PC-9 (cell line): Measurements from ENCODE around the gene KNCN. TPM values are rescaled to one million over a fixed set of nuclear protein-coding genes. Genes with fewer than 3 reads are reported as not detected.

Experiments
- BruUV-seq: library from RNA; stranded (reverse); fragments of 400-500 nt; replicated peaks from 2 replicates; lab custom pipeline; 2021; lab: Mats Ljungman, UMichigan
- CTCF ChIA-PET: fragments of 300-600 bp; sonication (Branson Sonifier 250); formaldehyde crosslinking; loops from one replicate; lab custom pipeline; 2022; ENCODE audit warnings: antibody characterized with exemption; lab: Charles Lee
- POLR2A ChIA-PET: fragments of 300-600 bp; sonication (Branson Sonifier 250); formaldehyde crosslinking; loops from one replicate; lab custom pipeline; 2022; ENCODE audit warnings: antibody characterized with exemption; ENCODE audit not compliant: unreplicated experiment; lab: Charles Lee
- DNase-seq, 2 experiments: peaks; one replicate each; pipeline versions ENCODE4 v3.0.0 to v3.0.0-alpha.2; 2015 to 2022; ENCODE audit warnings: mixed read lengths in 1 of 2
- H2AFZ ChIP-seq: fragments of 200-600 bp; sonication (generic); 2 replicates; pipeline ENCODE4 v1.8.1; 2017; ENCODE audit warnings: antibody characterized with exemption
- H3F3A ChIP-seq: fragments of 200-600 bp; sonication (generic); 2 replicates; pipeline ENCODE4 v1.8.1; 2017; ENCODE audit warnings: antibody characterized with exemption, mild to moderate bottlenecking, low read depth; ENCODE audit not compliant: insufficient read depth
- H3K27ac ChIP-seq: fragments of 200-600 bp; sonication (generic); 2 replicates; pipeline ENCODE4 v1.6.1; 2016; ENCODE audit warnings: mixed run types
- H3K27me3 ChIP-seq: fragments of 200-600 bp; sonication (generic); 2 replicates; pipeline ENCODE4 v1.6.1; 2016; ENCODE audit warnings: low read depth, mixed run types; ENCODE audit not compliant: insufficient read depth
- H3K36me3 ChIP-seq: fragments of 200-600 bp; sonication (generic); 2 replicates; pipeline ENCODE4 v1.6.1; 2016; ENCODE audit warnings: low read depth, mixed run types
- H3K4me1 ChIP-seq: fragments of 200-600 bp; sonication (generic); replicated peaks from 2 replicates; pipeline ENCODE4 v1.6.1; 2016; ENCODE audit warnings: mixed run types; ENCODE audit not compliant: insufficient read depth
- H3K4me2 ChIP-seq: fragments of 200-600 bp; sonication (generic); 2 replicates; pipeline ENCODE4 v1.6.1; 2017; ENCODE audit warnings: mixed run types
- H3K4me3 ChIP-seq: fragments of 200-600 bp; sonication (generic); 2 replicates; pipeline ENCODE4 v1.6.1; 2016; ENCODE audit warnings: mixed run types
- H3K79me2 ChIP-seq: fragments of 200-600 bp; sonication (generic); 2 replicates; pipeline ENCODE4 v1.6.1; 2017; ENCODE audit warnings: low read depth, mixed run types
- H3K9me2 ChIP-seq: fragments of 200-600 bp; sonication (generic); 2 replicates; pipeline ENCODE4 v1.8.1; 2017; ENCODE audit warnings: mild to moderate bottlenecking; ENCODE audit not compliant: insufficient read depth
- H3K9me3 ChIP-seq: fragments of 200-600 bp; sonication (generic); 2 replicates; pipeline ENCODE4 v1.8.1; 2016; ENCODE audit warnings: low read depth; ENCODE audit not compliant: insufficient read depth
- H4K20me1 ChIP-seq: fragments of 200-600 bp; sonication (generic); 2 replicates; pipeline ENCODE4 v1.8.1; 2017; ENCODE audit not compliant: insufficient read depth
- EZH2 ChIP-seq: fragments of 200-600 bp; sonication (generic); IDR thresholded peaks from 2 replicates; pipeline ENCODE4 v1.8.0; 2017; ENCODE audit warnings: antibody characterized with exemption, low read depth
- intact Hi-C: fragments of 100-400 bp; cut with micrococcal nuclease; formaldehyde crosslinking; loops from one replicate; pipeline ENCODE4 v1.10.0; 2022; ENCODE audit not compliant: unreplicated experiment
- total RNA-seq: library from RNA; stranded (reverse); gene quantifications from 2 replicates; pipeline ENCODE4 v1.2.3, GENCODE V29; 2021
- TF ChIP-seq, protein P1 (sequence below): fragments of 200-600 bp; sonication (generic); conservative IDR thresholded peaks from 2 replicates; pipeline ENCODE4 v1.6.1; 2017; ENCODE audit warnings: mixed run types, antibody characterized with exemption, mild to moderate bottlenecking, moderate library complexity

KNCN gene
- total RNA-seq, 1 experiment from 2014 or later = not detected

DNA sequence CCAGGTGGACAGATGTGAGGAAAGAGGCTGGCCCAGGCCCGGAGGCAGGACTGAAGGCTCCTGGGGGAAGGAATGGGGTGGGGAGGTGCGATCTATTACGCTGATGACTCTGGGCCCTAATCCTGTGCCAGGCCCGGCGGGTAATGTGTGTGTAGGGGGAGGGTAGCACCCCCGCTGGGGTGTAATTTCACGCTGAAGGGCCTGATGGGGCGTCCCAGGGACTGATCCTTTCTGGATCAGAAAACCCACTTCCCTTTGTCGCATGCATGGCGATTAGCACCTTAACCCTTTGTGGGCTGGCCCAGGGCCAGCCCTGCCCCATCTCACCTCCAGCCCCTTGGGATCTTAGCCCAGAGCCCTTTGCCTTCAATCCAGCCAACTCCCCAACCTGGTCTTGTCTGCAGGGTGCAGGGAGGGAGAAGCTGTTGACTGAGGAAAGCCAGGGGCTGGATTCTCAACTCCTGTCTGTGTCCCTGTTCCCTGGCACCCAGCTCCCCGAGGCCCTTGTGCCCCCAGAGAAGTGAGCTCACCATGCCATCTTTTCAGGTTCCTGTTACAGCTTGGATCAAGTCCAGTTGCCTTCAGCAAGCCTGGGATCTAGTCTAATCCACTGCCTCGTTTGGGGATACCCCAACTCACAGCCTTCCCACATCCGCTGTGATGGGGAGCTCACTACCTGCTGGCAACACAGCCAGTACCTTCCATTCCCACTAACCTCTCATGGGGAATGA, 26.0 kb downstream of the KNCN start:
- Histone ChIP-seq H3K4me2 (no peak overlapping the region), H2AFZ (no peak overlapping the region), H3K9me3 (no peaks in the 10 kb centered on the region), H3K79me2 (no peaks in the 10 kb centered on the region), H3K27me3 (no peaks in the 10 kb centered on the region), H3F3A (peaks cover 28% of the 10 kb centered on the region), H3K4me3 (no peak overlapping the region), H3K4me1 (peaks cover 43% of the 10 kb centered on the region), H3K36me3 (no peaks in the 10 kb centered on the region), H4K20me1 (no peaks in the 10 kb centered on the region), H3K27ac (no peak overlapping the region), H3K9me2 (no peaks in the 10 kb centered on the region)
- POLR2A ChIA-PET = no interaction called here
- intact Hi-C loops = no loop called here
- CTCF ChIA-PET = interaction anchor here (0.6 to 1.5 kb wide), 4 partner anchors 10 to 126 kb away, joined by 3 to 11 read pairs (median 5); a partner anchor contains a TSS
- BruUV-seq = no TSS peak
- TF ChIP-seq EZH2 = no peak
- TF ChIP-seq, protein P1, sequence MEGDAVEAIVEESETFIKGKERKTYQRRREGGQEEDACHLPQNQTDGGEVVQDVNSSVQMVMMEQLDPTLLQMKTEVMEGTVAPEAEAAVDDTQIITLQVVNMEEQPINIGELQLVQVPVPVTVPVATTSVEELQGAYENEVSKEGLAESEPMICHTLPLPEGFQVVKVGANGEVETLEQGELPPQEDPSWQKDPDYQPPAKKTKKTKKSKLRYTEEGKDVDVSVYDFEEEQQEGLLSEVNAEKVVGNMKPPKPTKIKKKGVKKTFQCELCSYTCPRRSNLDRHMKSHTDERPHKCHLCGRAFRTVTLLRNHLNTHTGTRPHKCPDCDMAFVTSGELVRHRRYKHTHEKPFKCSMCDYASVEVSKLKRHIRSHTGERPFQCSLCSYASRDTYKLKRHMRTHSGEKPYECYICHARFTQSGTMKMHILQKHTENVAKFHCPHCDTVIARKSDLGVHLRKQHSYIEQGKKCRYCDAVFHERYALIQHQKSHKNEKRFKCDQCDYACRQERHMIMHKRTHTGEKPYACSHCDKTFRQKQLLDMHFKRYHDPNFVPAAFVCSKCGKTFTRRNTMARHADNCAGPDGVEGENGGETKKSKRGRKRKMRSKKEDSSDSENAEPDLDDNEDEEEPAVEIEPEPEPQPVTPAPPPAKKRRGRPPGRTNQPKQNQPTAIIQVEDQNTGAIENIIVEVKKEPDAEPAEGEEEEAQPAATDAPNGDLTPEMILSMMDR = no peak
- DNase-seq = no peak

DNA sequence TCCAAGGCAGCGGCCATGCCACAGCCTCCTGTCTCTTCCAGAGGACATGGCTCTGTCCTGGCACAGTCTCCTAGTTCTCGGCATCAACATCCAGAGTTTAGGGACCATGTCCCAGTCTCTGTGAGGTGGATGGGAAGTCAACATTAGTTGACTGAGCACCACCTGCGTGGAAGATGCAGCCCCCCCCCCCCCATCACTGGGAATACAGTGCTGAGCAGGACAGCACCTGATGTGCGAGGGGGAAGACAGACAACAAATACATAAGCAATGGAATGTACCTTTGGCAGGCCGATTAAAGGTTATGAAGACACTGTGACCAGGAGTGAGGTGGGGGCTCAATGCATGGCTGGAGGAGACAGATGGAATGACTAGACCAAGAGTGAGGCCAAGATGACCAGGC, 26.6 kb downstream of the KNCN start:
- no TSS peak for BruUV-seq
- H3K9me2 ChIP-seq = no peaks in the 10 kb centered on the region
- H3K27ac ChIP-seq = no peak overlapping the region
- H3K79me2 ChIP-seq = no peaks in the 10 kb centered on the region
- H3K4me3 ChIP-seq = no peak overlapping the region
- TF ChIP-seq, protein P1 = no peak
- TF ChIP-seq EZH2 = no peak
- DNase-seq = no peak
- no peaks in the 10 kb centered on the region for H4K20me1 ChIP-seq
- peaks cover 46% of the 10 kb centered on the region for H3K4me1 ChIP-seq
- H3F3A ChIP-seq = peaks cover 34% of the 10 kb centered on the region
- no peaks in the 10 kb centered on the region for H3K36me3 ChIP-seq
- CTCF ChIA-PET = no interaction called here
- H3K27me3 ChIP-seq = no peaks in the 10 kb centered on the region
- intact Hi-C loops = loop anchor here (5.0 kb wide), 1 partner anchor 193 kb away; no protein-coding TSS in a partner anchor
- no peak overlapping the region for H3K4me2 ChIP-seq
- no peak overlapping the region for H2AFZ ChIP-seq
- H3K9me3 ChIP-seq = no peaks in the 10 kb centered on the region
- POLR2A ChIA-PET = no interaction called here

DNA sequence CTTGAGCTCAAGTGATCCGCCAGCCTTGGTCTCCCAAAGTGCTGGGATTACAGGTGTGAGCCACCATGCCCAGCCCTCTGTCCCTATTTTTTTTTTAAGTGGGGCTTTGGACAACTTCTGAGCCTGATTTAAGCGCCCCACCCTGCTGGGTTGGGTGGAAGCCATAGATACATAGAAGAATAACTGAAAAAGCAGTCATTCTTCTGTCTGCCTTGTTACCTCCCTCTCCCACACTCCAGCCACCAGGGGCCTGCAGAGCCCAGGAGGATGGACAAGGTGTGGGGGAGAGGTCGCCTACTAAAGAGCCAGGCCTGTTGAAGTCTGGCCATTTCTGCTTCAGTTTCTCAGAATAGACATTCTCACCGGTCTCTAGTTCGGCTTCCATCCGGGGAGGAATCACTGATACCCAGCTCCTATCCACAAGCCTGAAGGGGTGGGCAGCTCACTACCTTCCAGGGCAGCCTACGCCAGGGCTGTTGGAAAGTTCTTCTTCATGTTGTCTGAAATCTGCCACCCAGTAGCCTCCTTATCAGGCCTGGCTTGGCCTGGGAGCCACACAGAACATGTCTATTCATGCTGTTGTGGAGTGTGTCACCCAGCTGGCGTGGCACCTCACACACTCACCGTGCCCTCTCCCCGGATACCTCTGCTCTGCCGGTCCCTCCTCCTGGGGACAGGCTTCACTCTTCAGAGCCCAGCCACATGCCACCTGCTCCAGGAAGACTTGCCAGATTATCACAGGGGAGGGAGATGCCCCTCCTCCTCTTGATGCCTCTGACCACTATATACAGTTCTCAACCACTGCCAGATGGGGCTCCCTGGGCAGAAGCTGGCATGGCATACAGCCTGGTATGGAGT, 27.7 kb downstream of the KNCN start:
- Histone ChIP-seq H3K27ac (no peak overlapping the region), H4K20me1 (no peaks in the 10 kb centered on the region), H2AFZ (no peak overlapping the region), H3K4me2 (no peak overlapping the region), H3K79me2 (no peaks in the 10 kb centered on the region), H3K27me3 (no peaks in the 10 kb centered on the region), H3K9me3 (no peaks in the 10 kb centered on the region), H3K4me1 (peaks cover 57% of the 10 kb centered on the region), H3K9me2 (no peaks in the 10 kb centered on the region), H3K36me3 (no peaks in the 10 kb centered on the region), H3F3A (peaks cover 38% of the 10 kb centered on the region), H3K4me3 (no peak overlapping the region)
- ChIA-PET POLR2A (no interaction called here), CTCF (interaction anchor here (1.0 kb wide), 1 partner anchor 36 kb away, joined by 3 read pairs; no protein-coding TSS in a partner anchor)
- TF ChIP-seq, protein P1 = no peak
- DNase-seq = no peak
- BruUV-seq = no TSS peak
- intact Hi-C loops = loop anchor here (5.0 kb wide), 1 partner anchor 191 kb away; no protein-coding TSS in a partner anchor
